Measurements from ENCODE around the gene MT4.

Gene MT4

DNA sequence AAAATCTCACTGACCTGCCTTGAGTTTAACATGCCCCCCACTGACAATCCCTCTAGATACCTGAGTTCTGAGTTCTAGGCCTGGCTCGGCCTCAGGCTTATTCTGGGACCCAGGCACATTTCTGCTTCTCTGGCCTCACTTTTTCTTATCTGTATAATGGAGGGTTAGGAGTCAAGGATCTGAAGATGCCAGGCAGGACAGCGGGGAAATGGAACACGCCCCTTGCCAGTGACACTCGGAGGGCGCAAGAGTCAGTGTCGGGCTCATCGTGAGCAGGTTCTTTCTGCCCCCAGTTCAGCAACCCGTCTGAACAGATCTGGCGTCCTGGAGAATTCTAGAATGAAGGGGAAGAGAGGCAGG lies 23.9 kb downstream of the MT4 start:
- H2AFZ ChIP-seq (ENCODE audit: low read depth, low read length) = no peak overlapping the region
- no peaks in the 10 kb centered on the region for H3K9me3 ChIP-seq (ENCODE audit: insufficient read depth, low read length)
- no peak overlapping the region for H3K9ac ChIP-seq (ENCODE audit: low read length)
- H3K27ac ChIP-seq (ENCODE audit: low read length) = no peak overlapping the region
- TF ChIP-seq EZH2phosphoT487 (IDR thresholded peaks at IDR 0.05; ENCODE audit: low read depth) = no peak
- TF ChIP-seq, protein P1, sequence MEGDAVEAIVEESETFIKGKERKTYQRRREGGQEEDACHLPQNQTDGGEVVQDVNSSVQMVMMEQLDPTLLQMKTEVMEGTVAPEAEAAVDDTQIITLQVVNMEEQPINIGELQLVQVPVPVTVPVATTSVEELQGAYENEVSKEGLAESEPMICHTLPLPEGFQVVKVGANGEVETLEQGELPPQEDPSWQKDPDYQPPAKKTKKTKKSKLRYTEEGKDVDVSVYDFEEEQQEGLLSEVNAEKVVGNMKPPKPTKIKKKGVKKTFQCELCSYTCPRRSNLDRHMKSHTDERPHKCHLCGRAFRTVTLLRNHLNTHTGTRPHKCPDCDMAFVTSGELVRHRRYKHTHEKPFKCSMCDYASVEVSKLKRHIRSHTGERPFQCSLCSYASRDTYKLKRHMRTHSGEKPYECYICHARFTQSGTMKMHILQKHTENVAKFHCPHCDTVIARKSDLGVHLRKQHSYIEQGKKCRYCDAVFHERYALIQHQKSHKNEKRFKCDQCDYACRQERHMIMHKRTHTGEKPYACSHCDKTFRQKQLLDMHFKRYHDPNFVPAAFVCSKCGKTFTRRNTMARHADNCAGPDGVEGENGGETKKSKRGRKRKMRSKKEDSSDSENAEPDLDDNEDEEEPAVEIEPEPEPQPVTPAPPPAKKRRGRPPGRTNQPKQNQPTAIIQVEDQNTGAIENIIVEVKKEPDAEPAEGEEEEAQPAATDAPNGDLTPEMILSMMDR (IDR thresholded peaks at IDR 0.05; ENCODE audit: low read depth, low read length) = no peak
- peaks cover 4% of the 10 kb centered on the region; the same call in 1 of the 2 replicates for H3K27me3 ChIP-seq (ENCODE audit: low read depth, low read length)
- H3K79me2 ChIP-seq (ENCODE audit: low read length) = no peaks in the 10 kb centered on the region
- no peaks in the 10 kb centered on the region for H4K20me1 ChIP-seq (ENCODE audit: insufficient read depth, low read length)
- H3K4me3 ChIP-seq (ENCODE audit: low read length) = no peak overlapping the region
- H3K36me3 ChIP-seq (replicated peaks; ENCODE audit: low read depth, low read length) = no peaks in the 10 kb centered on the region
- H3K4me2 ChIP-seq (ENCODE audit: low read length) = no peak overlapping the region
- H3K4me1 ChIP-seq (ENCODE audit: low read length) = peaks cover 5% of the 10 kb centered on the region; the same call in 1 of the 2 replicates

DNA sequence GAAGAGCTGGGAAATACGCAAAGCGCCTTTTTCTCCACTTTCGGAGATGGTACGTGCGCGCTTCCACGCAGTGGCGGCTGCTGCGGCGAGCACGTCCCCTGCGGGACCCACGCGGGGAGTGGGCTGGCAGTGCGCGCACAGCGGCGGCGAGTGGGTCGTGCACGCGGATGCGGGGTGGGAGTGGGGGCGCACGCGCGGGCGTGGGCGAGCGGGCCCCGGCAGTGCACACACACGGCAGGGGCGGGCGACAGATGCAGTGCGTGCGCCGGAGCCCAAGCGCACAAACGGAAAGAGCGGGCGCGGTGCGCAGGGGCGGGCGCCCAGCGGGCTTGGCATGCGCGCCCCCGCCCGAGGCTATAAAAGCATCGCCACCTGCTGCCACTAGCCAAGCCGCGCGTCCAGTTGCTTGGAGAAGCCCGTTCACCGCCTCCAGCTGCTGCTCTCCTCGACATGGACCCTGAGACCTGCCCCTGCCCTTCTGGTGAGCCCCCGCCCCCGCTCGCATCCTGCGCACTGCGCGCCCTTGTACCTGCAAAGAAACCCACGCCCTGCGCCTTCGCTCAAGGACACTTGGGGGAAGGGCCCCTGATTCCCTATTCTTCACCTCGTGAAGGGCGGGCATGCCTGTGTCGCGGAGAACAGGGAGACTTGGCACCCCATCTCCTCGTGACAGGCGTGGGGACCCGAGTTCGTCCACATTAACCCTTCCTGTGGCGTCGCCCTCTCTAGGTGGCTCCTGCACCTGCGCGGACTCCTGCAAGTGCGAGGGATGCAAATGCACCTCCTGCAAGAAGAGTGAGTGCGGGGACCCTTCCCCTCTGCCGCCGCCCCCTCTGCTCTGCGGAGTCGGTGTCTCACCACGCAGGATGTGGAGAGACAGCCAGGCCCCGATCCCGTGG lies 24.5 kb downstream of the MT4 start, which contains the start of gene MT3:
Gene MT3 (plus strand): TSS at position 388 of the 899 bp plus-strand sequence. CDS start 63 bp downstream, at position 451.
- no peak within 1 kb of the TSS for H3K27ac ChIP-seq (ENCODE audit: low read length)
- no peak within 1 kb of the TSS for H2AFZ ChIP-seq (ENCODE audit: low read depth, low read length)
- no peaks in the 10 kb centered on the region for H3K9me3 ChIP-seq (ENCODE audit: insufficient read depth, low read length)
- H3K36me3 ChIP-seq (replicated peaks; ENCODE audit: low read depth, low read length) = no peaks in the 10 kb centered on the region
- H4K20me1 ChIP-seq (ENCODE audit: insufficient read depth, low read length) = no peaks in the 10 kb centered on the region
- H3K4me3 ChIP-seq (ENCODE audit: low read length) = no peak within 1 kb of the TSS
- no peaks in the 10 kb centered on the region for H3K79me2 ChIP-seq (ENCODE audit: low read length)
- no peak for TF ChIP-seq EZH2phosphoT487 (IDR thresholded peaks at IDR 0.05; ENCODE audit: low read depth)
- TF ChIP-seq, protein P1 (IDR thresholded peaks at IDR 0.05; ENCODE audit: low read depth, low read length) = no peak
- H3K4me1 ChIP-seq (ENCODE audit: low read length) = peaks cover 5% of the 10 kb centered on the region; the same call in 1 of the 2 replicates
- peaks cover 4% of the 10 kb centered on the region; the same call in 1 of the 2 replicates for H3K27me3 ChIP-seq (ENCODE audit: low read depth, low read length)
- no peak within 1 kb of the TSS for H3K9ac ChIP-seq (ENCODE audit: low read length)
- no peak within 1 kb of the TSS for H3K4me2 ChIP-seq (ENCODE audit: low read length)

DNA sequence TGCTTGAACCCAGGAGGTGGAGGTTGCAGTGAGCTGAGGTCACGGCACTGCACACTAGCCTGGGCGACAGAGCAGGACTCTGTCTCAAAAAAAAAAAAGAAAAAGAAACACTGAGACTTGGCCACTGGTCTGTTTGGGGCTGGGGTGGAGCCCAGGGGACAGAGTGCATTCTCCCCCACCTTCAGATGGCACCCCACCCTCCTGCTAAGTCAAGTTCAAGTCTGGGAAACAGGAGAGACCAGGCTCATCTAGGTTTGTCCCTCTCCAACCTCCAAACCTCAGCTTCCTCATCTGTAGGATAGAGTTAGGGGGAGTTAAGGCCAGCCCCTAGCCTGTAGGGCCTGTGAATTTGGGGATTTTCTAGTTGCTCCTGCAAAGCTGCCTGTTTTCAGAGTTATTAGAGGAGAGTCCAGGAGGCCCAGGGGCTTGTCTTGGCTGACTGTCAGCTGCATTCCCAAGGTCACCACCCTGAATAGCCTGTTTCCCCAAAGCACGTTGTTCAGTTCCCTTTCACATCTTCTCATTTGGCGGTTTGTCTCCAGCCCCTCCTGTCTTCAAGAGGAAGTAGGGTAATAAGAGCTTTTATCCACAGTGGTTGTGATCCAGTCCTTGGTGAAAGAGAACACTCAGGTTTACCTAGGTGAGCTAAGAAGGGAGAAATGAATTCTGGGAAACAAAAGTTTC lies 26.6 kb downstream of the MT4 start:
- H3K79me2 ChIP-seq (ENCODE audit: low read length) = no peaks in the 10 kb centered on the region
- H3K36me3 ChIP-seq (replicated peaks; ENCODE audit: low read depth, low read length) = no peaks in the 10 kb centered on the region
- TF ChIP-seq EZH2phosphoT487 (IDR thresholded peaks at IDR 0.05; ENCODE audit: low read depth) = no peak
- TF ChIP-seq, protein P1 (IDR thresholded peaks at IDR 0.05; ENCODE audit: low read depth, low read length) = no peak
- H2AFZ ChIP-seq (ENCODE audit: low read depth, low read length) = no peak overlapping the region
- no peaks in the 10 kb centered on the region; the same call in 1 of the 2 replicates for H3K27me3 ChIP-seq (ENCODE audit: low read depth, low read length)
- H3K4me2 ChIP-seq (ENCODE audit: low read length) = no peak overlapping the region
- H3K9me3 ChIP-seq (ENCODE audit: insufficient read depth, low read length) = no peaks in the 10 kb centered on the region
- no peak overlapping the region for H3K4me3 ChIP-seq (ENCODE audit: low read length)
- no peaks in the 10 kb centered on the region for H4K20me1 ChIP-seq (ENCODE audit: insufficient read depth, low read length)
- no peak overlapping the region for H3K27ac ChIP-seq (ENCODE audit: low read length)
- H3K9ac ChIP-seq (ENCODE audit: low read length) = no peak overlapping the region
- H3K4me1 ChIP-seq (ENCODE audit: low read length) = peaks cover 5% of the 10 kb centered on the region; the same call in 1 of the 2 replicates

Measured in OCI-LY3 (cell line).